ENCODE measurements around the gene AQP12A. TPM values are rescaled to one million over a fixed set of nuclear protein-coding genes. Genes with fewer than 3 reads are reported as not detected.

The AQP12A gene
- polyA plus RNA-seq, 1 donor (not counting 4 experiments of a cell fraction or from before 2014, with no cell fraction given), result not detected

DNA sequence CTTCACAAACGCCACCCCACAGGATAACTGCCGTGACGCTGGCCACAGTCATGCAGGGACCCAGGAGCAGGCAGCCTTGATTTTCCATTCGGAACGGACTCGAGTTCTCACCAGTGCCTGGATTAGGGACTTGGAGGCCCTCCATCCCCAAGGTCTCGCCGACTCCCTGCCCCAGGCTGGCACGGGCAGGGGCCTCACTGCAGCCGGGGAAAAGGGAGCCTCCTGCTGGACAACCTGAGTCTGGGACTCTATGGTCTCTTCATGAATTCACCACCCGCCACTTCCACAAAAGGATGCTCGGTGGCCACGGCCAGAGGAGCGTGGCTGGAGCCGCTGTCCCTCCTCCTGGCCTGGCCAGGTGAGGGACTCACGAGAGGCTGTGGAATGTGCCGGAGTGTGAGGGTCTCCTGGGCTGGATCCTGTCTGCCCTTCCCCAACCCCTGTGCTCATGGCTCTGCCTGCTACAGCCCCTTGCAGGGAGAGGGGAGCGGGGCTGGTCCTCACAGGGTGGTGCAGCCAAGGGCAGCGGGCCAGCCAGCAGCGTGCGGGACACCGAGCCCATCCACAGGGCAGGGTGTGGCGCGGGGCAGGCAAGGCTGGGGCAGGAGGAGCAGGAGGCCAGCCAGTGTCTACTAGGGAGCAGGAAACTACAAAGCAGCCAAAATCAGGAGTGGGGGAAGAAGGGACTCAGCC lies 42.3 kb downstream of the AQP12A start:
- no peak overlapping the region for H3K4me2 ChIP-seq (ENCODE audit: control insufficient read depth, extremely low read depth, insufficient read depth, low read depth, low read length)
- no peaks in the 10 kb centered on the region for H3K4me1 ChIP-seq (ENCODE audit: control insufficient read depth, extremely low read depth, insufficient read depth, low read length)
- peaks cover 25% of the 10 kb centered on the region for H3K27me3 ChIP-seq (ENCODE audit: control insufficient read depth, extremely low read depth, insufficient read depth, low read length)
- H4K20me1 ChIP-seq (ENCODE audit: control insufficient read depth, extremely low read depth, insufficient read depth, low read length), result peaks cover 2% of the 10 kb centered on the region
- TF ChIP-seq CTCF (optimal IDR thresholded peaks at IDR 0.05 in 1 of 3, IDR thresholded peaks at IDR 0.05 in 1 of 3, conservative IDR thresholded peaks at IDR 0.05 in 1 of 3; ENCODE audit: extremely low read depth in 1 of 3, insufficient read depth in 2 of 3, low read length in 3 of 3) (peak in 1 of 3 experiments; percentile 31), EZH2 (IDR thresholded peaks at IDR 0.05; ENCODE audit: low read length) (no peak)
- H3K9me3 ChIP-seq (ENCODE audit: control insufficient read depth, low read depth, low read length), result no peaks in the 10 kb centered on the region
- no peaks in the 10 kb centered on the region for H3K9me1 ChIP-seq (ENCODE audit: control insufficient read depth, extremely low read depth, insufficient read depth, low read length)
- dilution Hi-C loops (cut with MboI; ENCODE audit: extremely low pct_ligation_motif_present, low sequenced_read_pairs), result no loop called here
- no peak overlapping the region for H3K4me3 ChIP-seq (ENCODE audit: control insufficient read depth in 2 of 3, extremely low read depth in 1 of 3, insufficient read depth in 2 of 3, low read depth in 1 of 3, low read length in 3 of 3)
- FAIRE-seq (no peak), DNase-seq (ENCODE audit: low read depth, low spot score) (no peak)
- H3K27ac ChIP-seq (ENCODE audit: control insufficient read depth, insufficient read depth, low read length), result no peak overlapping the region
- H2AFZ ChIP-seq (ENCODE audit: control insufficient read depth, low read length), result no peak overlapping the region
- no peaks in the 10 kb centered on the region for H3K79me2 ChIP-seq (ENCODE audit: control insufficient read depth, insufficient read depth, low read length)
- no peak overlapping the region for H3K9ac ChIP-seq (ENCODE audit: control insufficient read depth, extremely low read depth, insufficient read depth, low read length)
- H3K36me3 ChIP-seq (ENCODE audit: control insufficient read depth in 2 of 2, extremely low read depth in 1 of 2, insufficient read depth in 2 of 2, low read length in 2 of 2), result no peaks in the 10 kb centered on the region

GRCh38 chr2:240734756-240735155 lies 43.1 kb downstream of the AQP12A start:
- no peaks in the 10 kb centered on the region for H3K9me3 ChIP-seq (ENCODE audit: control insufficient read depth, low read depth, low read length)
- no peak overlapping the region for H2AFZ ChIP-seq (ENCODE audit: control insufficient read depth, low read length)
- no peaks in the 10 kb centered on the region for H3K4me1 ChIP-seq (ENCODE audit: control insufficient read depth, extremely low read depth, insufficient read depth, low read length)
- peaks cover 21% of the 10 kb centered on the region for H3K27me3 ChIP-seq (ENCODE audit: control insufficient read depth, extremely low read depth, insufficient read depth, low read length)
- H3K9me1 ChIP-seq (ENCODE audit: control insufficient read depth, extremely low read depth, insufficient read depth, low read length), result no peaks in the 10 kb centered on the region
- H3K27ac ChIP-seq (ENCODE audit: control insufficient read depth, insufficient read depth, low read length), result no peak overlapping the region
- dilution Hi-C loops (cut with MboI; ENCODE audit: extremely low pct_ligation_motif_present, low sequenced_read_pairs), result no loop called here
- no peak overlapping the region for H3K9ac ChIP-seq (ENCODE audit: control insufficient read depth, extremely low read depth, insufficient read depth, low read length)
- H4K20me1 ChIP-seq (ENCODE audit: control insufficient read depth, extremely low read depth, insufficient read depth, low read length), result peaks cover 2% of the 10 kb centered on the region
- DNase-seq (ENCODE audit: low read depth, low spot score), result no peak
- TF ChIP-seq EZH2 (IDR thresholded peaks at IDR 0.05; ENCODE audit: low read length), result no peak
- TF ChIP-seq CTCF (optimal IDR thresholded peaks at IDR 0.05 in 1 of 3, IDR thresholded peaks at IDR 0.05 in 1 of 3, conservative IDR thresholded peaks at IDR 0.05 in 1 of 3; ENCODE audit: extremely low read depth in 1 of 3, insufficient read depth in 2 of 3, low read length in 3 of 3), result no peak
- no peaks in the 10 kb centered on the region for H3K79me2 ChIP-seq (ENCODE audit: control insufficient read depth, insufficient read depth, low read length)
- no peak overlapping the region for H3K4me3 ChIP-seq (ENCODE audit: control insufficient read depth in 2 of 3, extremely low read depth in 1 of 3, insufficient read depth in 2 of 3, low read depth in 1 of 3, low read length in 3 of 3)
- no peaks in the 10 kb centered on the region for H3K36me3 ChIP-seq (ENCODE audit: control insufficient read depth in 2 of 2, extremely low read depth in 1 of 2, insufficient read depth in 2 of 2, low read length in 2 of 2)
- H3K4me2 ChIP-seq (ENCODE audit: control insufficient read depth, extremely low read depth, insufficient read depth, low read depth, low read length), result no peak overlapping the region
- FAIRE-seq, result no peak
